GM18498 (cell line): ENCODE results near the gene TOP3B.
"Not testable (repeated sequence)": the region's sequence is repeated elsewhere in the genome, so short reads cannot be mapped to it uniquely, and the experiment has no call there.

Source experiments
- ATAC-seq: cut with Tn5 transposase; IDR thresholded peaks from one replicate; pipeline ENCODE4 v1.9.1; 2021; ENCODE audit warnings: mild to moderate bottlenecking, moderate library complexity; ENCODE audit not compliant: unreplicated experiment

The TOP3B gene

GRCh38 chr22:21931056-21931455, 51.5 kb downstream of the TOP3B start:
- ATAC-seq, result no peak

- ATAC-seq, result no peak
Measured at GRCh38 chr22:21929253-21929652, 53.3 kb downstream of the TOP3B start.

- ATAC-seq, result no peak
Measured at GRCh38 chr22:21928048-21928447, 54.5 kb downstream of the TOP3B start.

- no peak for ATAC-seq
Measured at GRCh38 chr22:21927174-21927823, 55.3 kb downstream of the TOP3B start.

- no peak for ATAC-seq
Measured at GRCh38 chr22:21926728-21927127, 55.9 kb downstream of the TOP3B start.

- no peak for ATAC-seq
Measured at GRCh38 chr22:21923163-21923561, 59.4 kb downstream of the TOP3B start.

GRCh38 chr22:21922370-21923162, 60.0 kb downstream of the TOP3B start:
- no peak for ATAC-seq

- ATAC-seq, result no peak
Measured at GRCh38 chr22:21921729-21922128, 60.9 kb downstream of the TOP3B start.

- no peak for ATAC-seq
Measured at GRCh38 chr22:21921184-21921721, 61.3 kb downstream of the TOP3B start.

GRCh38 chr22:21920341-21921183, 62.0 kb downstream of the TOP3B start:
- ATAC-seq, result no peak

GRCh38 chr22:21919526-21920307, 62.9 kb downstream of the TOP3B start:
- no peak for ATAC-seq

- ATAC-seq, result no peak
Measured at GRCh38 chr22:21918466-21919185, 64.0 kb downstream of the TOP3B start.

- no peak for ATAC-seq
Measured at GRCh38 chr22:21917959-21918261, 64.7 kb downstream of the TOP3B start.

- ATAC-seq, result no peak
Measured at GRCh38 chr22:21917181-21917958, 65.2 kb downstream of the TOP3B start.

GRCh38 chr22:21916309-21916918, 66.2 kb downstream of the TOP3B start:
- no peak for ATAC-seq

GRCh38 chr22:21915624-21916308, 66.8 kb downstream of the TOP3B start:
- ATAC-seq, result no peak

GRCh38 chr22:21914033-21914642, 68.4 kb downstream of the TOP3B start:
- ATAC-seq, result not testable (repeated sequence)

GRCh38 chr22:21910367-21910766, 72.2 kb downstream of the TOP3B start:
- ATAC-seq, result not testable (repeated sequence)
